Nephron (organoid): ENCODE results near the gene DNAJC3.

ENCODE experiments used
- H3K27ac Mint-ChIP-seq, 3 experiments: 2 replicates each; pipeline ENCODE4 v1.8.0; 2020; ENCODE audit warnings: mixed read lengths in 3 of 3, mild to moderate bottlenecking in 2 of 3, moderate library complexity in 1 of 3
- H3K27me3 Mint-ChIP-seq: 2 replicates; pipeline ENCODE4 v1.8.0; 2021; ENCODE audit warnings: low read depth, mild to moderate bottlenecking, moderate library complexity, mixed read lengths
- H3K36me3 Mint-ChIP-seq: 2 replicates; pipeline ENCODE4 v1.8.0; 2020; ENCODE audit warnings: low read depth, mixed read lengths
- H3K4me1 Mint-ChIP-seq: 2 replicates; pipeline ENCODE4 v1.8.0; 2020; ENCODE audit warnings: mixed read lengths
- H3K4me3 Mint-ChIP-seq, 3 experiments: 2 replicates each; pipeline ENCODE4 v1.8.0; 2020; ENCODE audit warnings: mild to moderate bottlenecking in 3 of 3, mixed read lengths in 3 of 3, moderate library complexity in 2 of 3
- H3K9me3 Mint-ChIP-seq: 2 replicates; pipeline ENCODE4 v1.8.0; 2020; ENCODE audit warnings: mixed read lengths
- CTCF ChIP-seq, 3 experiments: fragments of 200-600 bp; sonication (generic); IDR thresholded peaks; one replicate each; pipeline ENCODE4 v1.5.0; 2021; ENCODE audit warnings: antibody characterized with exemption in 3 of 3; ENCODE audit not compliant: unreplicated experiment in 3 of 3

Gene DNAJC3

GRCh38 chr13:95834134-95834765 lies 157.3 kb downstream of the DNAJC3 start:
- peaks cover 9% of the 10 kb centered on the region for H3K4me1 Mint-ChIP-seq
- H3K27ac Mint-ChIP-seq = no peak overlapping the region
- no peak overlapping the region for H3K4me3 Mint-ChIP-seq
- H3K36me3 Mint-ChIP-seq = peaks cover 34% of the 10 kb centered on the region
- peak; percentile 92 to 96 (median 92) for TF ChIP-seq CTCF (IDR thresholded peaks at IDR 0.05; ENCODE audit: unreplicated experiment in 3 of 3)
- peaks cover 24% of the 10 kb centered on the region for H3K9me3 Mint-ChIP-seq
- H3K27me3 Mint-ChIP-seq = no peaks in the 10 kb centered on the region

- Mint-ChIP-seq H3K4me1 (no peaks in the 10 kb centered on the region), H3K27me3 (no peaks in the 10 kb centered on the region), H3K9me3 (peaks cover 57% of the 10 kb centered on the region), H3K4me3 (no peak overlapping the region), H3K36me3 (peaks cover 73% of the 10 kb centered on the region), H3K27ac (no peak overlapping the region)
- TF ChIP-seq CTCF (IDR thresholded peaks at IDR 0.05; ENCODE audit: unreplicated experiment in 3 of 3) = no peak
Observed at GRCh38 chr13:95841894-95842293, 165.0 kb downstream of the DNAJC3 start.

GRCh38 chr13:95842898-95843297 lies 166.0 kb downstream of the DNAJC3 start:
- Mint-ChIP-seq H3K4me3 (no peak overlapping the region), H3K9me3 (peaks cover 60% of the 10 kb centered on the region), H3K4me1 (no peaks in the 10 kb centered on the region), H3K36me3 (peaks cover 81% of the 10 kb centered on the region), H3K27ac (no peak overlapping the region), H3K27me3 (no peaks in the 10 kb centered on the region)
- no peak for TF ChIP-seq CTCF (IDR thresholded peaks at IDR 0.05; ENCODE audit: unreplicated experiment in 3 of 3)
